ENCODE results near the gene MYH15. TPM values are rescaled to one million over a fixed set of nuclear protein-coding genes. Genes with fewer than 3 reads are reported as not detected.

The MYH15 gene
- total and polyA plus RNA-seq, 2 of the 8 experiments (the other 6 are each of a cell fraction or from before 2014, with no cell fraction given) = under 0.01 TPM; not detected in 1

GRCh38 chr3:108475220-108475782 is 35.1 kb downstream of the MYH15 start (continued):
- TF ChIP-seq CHD7 (IDR thresholded peaks at IDR 0.05; ENCODE audit: insufficient replicate concordance, low read length) = no peak
